Measurements from ENCODE around the gene RARA. TPM values are rescaled to one million over a fixed set of nuclear protein-coding genes. Genes with fewer than 3 reads are reported as not detected.
A peak's percentile ranks its signal among the peaks of the same experiment; 100 is the strongest.
"Not testable (repeated sequence)": the region's sequence is repeated elsewhere in the genome, so short reads cannot be mapped to it uniquely, and the experiment has no call there.

Gene RARA
- total RNA-seq, 4 donors from 2014 or later = 18.5 to 41.8 (median 28.5) TPM

DNA sequence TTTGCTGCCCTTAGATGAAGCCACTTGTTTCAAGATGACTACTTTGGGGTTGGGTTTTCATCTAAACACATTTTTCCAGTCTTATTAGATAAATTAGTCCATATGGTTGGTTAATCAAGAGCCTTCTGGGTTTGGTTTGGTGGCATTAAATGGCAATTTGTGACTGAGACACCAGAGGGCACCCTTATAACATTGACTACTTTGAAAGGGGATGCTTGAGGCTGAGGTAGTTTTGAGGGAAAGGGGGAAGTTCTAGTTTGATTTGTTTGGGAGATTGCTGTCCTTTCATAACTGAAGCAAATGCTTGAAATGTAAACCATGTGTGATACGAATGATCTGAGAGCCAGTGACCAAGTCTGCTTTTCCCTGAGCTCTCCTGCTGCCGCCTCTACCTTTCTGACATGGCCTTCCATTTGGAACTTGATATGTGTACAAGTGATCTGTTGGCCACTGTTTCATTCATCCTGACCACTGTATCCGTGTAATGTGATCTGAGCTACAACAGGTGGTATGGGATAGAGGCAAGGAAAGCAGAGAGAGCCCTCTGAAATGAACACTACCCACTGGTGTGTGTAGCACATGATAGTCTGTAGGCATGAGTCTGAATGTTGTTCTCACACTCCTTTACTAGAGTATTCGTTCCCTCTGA is 5.8 kb upstream of the RARA start:
- H3K4me1 ChIP-seq = peaks cover 10 to 59% (median 25%) of the 10 kb centered on the region in 3 donors
- WGBS, 2 donors (ENCODE audit: low coverage in 1 of 2) = 18 to 20% methylated on average over 3 to 4 of the region's 4 CpGs
- H3K36me3 ChIP-seq = no peaks in the 10 kb centered on the region
- H3K27me3 ChIP-seq = no peaks in the 10 kb centered on the region
- no peaks in the 10 kb centered on the region for H3K9me3 ChIP-seq
- peak overlapping the region in 3 of 4 donors; percentile 14 to 42 (median 16) for H3K27ac ChIP-seq
- H3K4me3 ChIP-seq = no peak overlapping the region
- ATAC-seq = peak; percentile 39
- no peak for TF ChIP-seq EP300 (IDR thresholded peaks at IDR 0.05)
- TF ChIP-seq, protein P1, sequence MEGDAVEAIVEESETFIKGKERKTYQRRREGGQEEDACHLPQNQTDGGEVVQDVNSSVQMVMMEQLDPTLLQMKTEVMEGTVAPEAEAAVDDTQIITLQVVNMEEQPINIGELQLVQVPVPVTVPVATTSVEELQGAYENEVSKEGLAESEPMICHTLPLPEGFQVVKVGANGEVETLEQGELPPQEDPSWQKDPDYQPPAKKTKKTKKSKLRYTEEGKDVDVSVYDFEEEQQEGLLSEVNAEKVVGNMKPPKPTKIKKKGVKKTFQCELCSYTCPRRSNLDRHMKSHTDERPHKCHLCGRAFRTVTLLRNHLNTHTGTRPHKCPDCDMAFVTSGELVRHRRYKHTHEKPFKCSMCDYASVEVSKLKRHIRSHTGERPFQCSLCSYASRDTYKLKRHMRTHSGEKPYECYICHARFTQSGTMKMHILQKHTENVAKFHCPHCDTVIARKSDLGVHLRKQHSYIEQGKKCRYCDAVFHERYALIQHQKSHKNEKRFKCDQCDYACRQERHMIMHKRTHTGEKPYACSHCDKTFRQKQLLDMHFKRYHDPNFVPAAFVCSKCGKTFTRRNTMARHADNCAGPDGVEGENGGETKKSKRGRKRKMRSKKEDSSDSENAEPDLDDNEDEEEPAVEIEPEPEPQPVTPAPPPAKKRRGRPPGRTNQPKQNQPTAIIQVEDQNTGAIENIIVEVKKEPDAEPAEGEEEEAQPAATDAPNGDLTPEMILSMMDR (IDR thresholded peaks at IDR 0.05) = peak in 3 of 4 experiments; percentile 79 to 91 (median 82)

DNA sequence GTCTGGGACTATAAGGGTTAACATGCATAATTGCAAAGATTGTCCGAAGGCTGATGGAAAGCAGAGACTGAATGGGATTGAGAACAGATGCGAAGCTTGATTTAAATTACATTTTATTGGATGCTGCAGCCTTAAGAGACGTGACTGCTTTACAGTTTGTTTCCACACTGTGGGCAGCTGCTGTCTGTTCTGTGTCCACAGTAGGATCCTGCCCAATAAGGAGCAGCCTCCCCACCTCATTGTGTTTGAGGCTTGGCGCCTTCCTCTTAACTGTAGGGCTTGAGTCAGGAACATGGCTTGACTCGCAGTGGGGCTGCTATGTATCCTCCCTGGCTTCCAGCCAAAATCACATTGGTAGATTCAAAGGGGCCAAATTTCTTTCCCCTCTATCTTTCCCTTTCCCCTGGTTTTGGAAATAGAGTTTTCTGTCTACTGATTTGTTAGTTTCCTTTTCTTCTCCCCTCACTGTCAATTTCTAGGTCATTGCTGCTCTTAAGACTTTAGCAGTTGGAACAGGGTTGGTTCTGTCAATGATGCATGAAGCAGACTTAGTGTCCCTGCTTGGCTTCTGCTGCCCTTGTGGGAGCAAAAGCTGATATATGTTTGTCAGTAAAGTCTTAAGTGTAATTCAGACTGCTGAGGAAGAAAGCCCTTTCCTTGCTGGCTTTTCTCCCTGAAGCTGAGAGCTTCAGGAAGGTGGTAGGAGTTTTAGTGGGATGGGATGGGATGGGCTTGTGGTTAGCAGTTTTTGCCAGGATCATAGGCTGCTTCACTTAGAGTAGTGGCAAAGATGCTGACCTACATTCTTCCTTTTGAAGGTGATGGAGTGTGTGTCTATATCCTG is 5.0 kb upstream of the RARA start:
- Histone ChIP-seq H3K4me1 (peaks cover 10 to 59% (median 32%) of the 10 kb centered on the region in 3 donors), H3K4me3 (no peak overlapping the region), H3K36me3 (no peaks in the 10 kb centered on the region), H3K27ac (peak overlapping the region in 3 of 4 donors; percentile 14 to 26 (median 16)), H3K27me3 (no peaks in the 10 kb centered on the region), H3K9me3 (no peaks in the 10 kb centered on the region)
- ATAC-seq = no peak
- WGBS, 2 donors (ENCODE audit: low coverage in 1 of 2) = 8 to 17% methylated on average over 3 to 5 of the region's 5 CpGs
- no peak for TF ChIP-seq EP300 (IDR thresholded peaks at IDR 0.05)
- peak; percentile 4 for TF ChIP-seq POLR2AphosphoS5 (IDR thresholded peaks at IDR 0.05)

DNA sequence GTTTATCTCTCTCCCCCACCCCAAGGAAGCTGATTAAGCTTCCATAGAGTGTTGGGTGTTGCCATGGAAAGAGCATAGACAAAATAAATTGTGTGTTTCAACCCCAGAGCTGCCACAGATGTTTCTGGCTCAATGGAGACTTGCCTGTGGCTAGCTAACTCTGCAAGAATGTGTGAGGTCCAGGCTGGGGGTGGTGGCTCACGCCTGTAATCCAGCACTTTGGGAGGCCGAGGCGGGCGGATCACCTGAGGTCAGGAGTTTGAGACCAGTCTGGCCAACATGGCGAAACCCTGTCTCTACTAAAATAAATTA is 4.5 kb upstream of the RARA start:
- H3K9me3 ChIP-seq, H3K36me3 ChIP-seq, H3K4me3 ChIP-seq, H3K27me3 ChIP-seq, ATAC-seq: not testable (repeated sequence)
- no CpG with 5 or more reads among the region's 5 CpGs for WGBS, 2 donors (ENCODE audit: low coverage in 1 of 2)
- H3K27ac ChIP-seq = peak overlapping the region in 3 of 4 donors; percentile 14 to 26 (median 16)
- peaks cover 10 to 59% (median 37%) of the 10 kb centered on the region in 3 donors for H3K4me1 ChIP-seq

DNA sequence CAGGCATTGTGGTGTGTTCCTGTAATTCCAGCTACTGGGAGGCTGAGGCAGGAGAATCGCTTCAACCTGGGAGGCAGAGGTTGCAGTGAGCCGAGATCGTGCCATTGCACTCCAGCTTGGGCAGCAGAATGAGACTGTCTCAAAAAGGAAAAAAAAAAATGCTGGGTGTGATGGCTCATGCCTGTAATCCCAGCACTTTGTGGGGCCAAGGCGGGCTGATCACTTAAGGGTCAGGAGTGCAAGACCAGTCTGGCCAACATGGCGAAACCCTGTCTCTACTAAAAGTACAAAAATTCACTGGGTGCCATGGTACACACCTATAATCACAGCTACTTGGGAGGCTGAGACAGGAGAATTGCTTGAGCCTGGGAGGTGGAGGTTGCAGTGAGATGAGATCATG is 4.1 kb upstream of the RARA start:
- Histone ChIP-seq H3K27ac (peak overlapping the region in 2 of 4 donors; percentile 14 to 16), H3K4me1 (peaks cover 11 to 59% (median 37%) of the 10 kb centered on the region in 3 donors)
- 83 to 100% methylated on average over 2 of the region's 5 CpGs for WGBS, 2 donors (ENCODE audit: low coverage in 1 of 2)

DNA sequence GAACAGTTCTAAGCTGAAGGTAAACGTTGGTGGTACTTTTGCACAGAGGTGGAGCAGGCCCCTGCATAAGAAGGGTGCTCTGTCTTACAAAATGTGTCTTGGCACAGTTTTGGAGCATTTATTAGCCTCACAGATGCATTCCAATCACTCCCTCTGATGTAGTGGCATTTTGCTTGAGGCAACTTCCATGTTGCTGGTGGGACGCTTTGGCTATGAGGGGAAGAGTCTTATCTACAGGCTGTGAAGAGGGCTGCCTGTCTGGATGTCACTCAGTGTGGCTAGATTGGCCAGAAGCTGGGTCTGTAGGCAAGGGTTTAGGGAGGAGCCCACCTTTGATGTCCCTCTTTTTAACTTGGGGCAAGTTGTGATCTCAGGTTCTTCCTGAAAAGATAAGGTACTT is 2.6 kb upstream of the RARA start:
- 43 to 75% methylated on average over 1 of the region's 2 CpGs for WGBS, 2 donors (ENCODE audit: low coverage in 1 of 2)
- no peak for TF ChIP-seq EP300 (IDR thresholded peaks at IDR 0.05)
- no peak for TF ChIP-seq POLR2AphosphoS5 (IDR thresholded peaks at IDR 0.05)
- TF ChIP-seq POLR2A (IDR thresholded peaks at IDR 0.05) = no peak
- TF ChIP-seq, protein P1 (IDR thresholded peaks at IDR 0.05) = no peak
- H3K27me3 ChIP-seq = no peaks in the 10 kb centered on the region
- H3K27ac ChIP-seq = peak overlapping the region in 3 of 4 donors; percentile 61 to 97 (median 91)
- H3K36me3 ChIP-seq = no peaks in the 10 kb centered on the region
- ATAC-seq = no peak
- no peak overlapping the region for H3K4me3 ChIP-seq
- no peaks in the 10 kb centered on the region for H3K9me3 ChIP-seq
- H3K4me1 ChIP-seq = peaks cover 20 to 70% (median 52%) of the 10 kb centered on the region in 3 donors

More for the DNA sequence above, 4.1 kb upstream of the RARA start:
- H3K4me3 ChIP-seq, H3K9me3 ChIP-seq, ATAC-seq, H3K36me3 ChIP-seq, H3K27me3 ChIP-seq: not testable (repeated sequence)

DNA sequence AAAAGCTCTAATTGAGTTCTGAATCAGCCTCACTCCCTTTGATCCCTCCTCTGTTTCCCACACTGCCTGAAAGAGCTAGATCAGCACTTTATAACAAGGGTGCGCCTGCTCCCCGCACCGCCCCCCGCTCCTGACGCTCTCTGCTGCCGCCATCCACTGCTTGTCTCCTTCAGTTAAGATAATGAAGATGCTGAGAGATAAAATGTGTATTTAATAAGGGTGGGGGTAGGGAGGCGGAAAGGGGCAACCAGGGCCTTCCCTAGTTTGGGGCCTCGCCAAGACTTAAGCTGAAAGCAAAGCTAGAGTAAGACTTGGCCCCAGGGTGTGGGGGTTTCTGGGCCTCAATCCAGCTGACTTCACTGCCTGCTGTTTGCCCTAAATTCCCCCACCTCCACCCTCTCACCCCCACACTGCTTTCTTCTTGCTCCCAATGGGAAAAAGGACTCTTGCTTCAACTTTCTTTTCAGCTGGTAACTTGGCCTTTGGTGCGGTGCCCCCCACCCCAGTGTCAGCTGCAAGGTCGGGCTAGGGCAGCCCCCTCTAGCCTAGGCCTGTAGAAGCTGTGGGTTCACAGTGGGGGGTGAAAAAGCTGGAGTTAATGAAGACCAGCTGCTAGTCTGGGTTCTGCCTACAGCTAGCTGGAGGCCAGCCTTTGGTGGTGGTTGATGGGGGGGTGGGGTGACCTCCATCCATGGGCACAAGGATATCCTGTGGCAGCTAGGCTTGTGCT is 1.8 kb upstream of the RARA start:
- no peak for ATAC-seq
- Histone ChIP-seq H3K27me3 (no peaks in the 10 kb centered on the region), H3K4me1 (peaks cover 28 to 78% (median 60%) of the 10 kb centered on the region in 3 donors), H3K36me3 (no peaks in the 10 kb centered on the region), H3K4me3 (no peak overlapping the region), H3K9me3 (no peaks in the 10 kb centered on the region), H3K27ac (peak overlapping the region in 3 of 4 donors; percentile 61 to 97 (median 91))
- 0% methylated on average over 1 of the region's 10 CpGs; no CpG with 5 or more reads in 1 of the 2 donors for WGBS, 2 donors (ENCODE audit: low coverage in 1 of 2)
- TF ChIP-seq EP300 (IDR thresholded peaks at IDR 0.05) (no peak), POLR2A (IDR thresholded peaks at IDR 0.05) (no peak), POLR2AphosphoS5 (IDR thresholded peaks at IDR 0.05) (no peak)
- TF ChIP-seq, protein P1 (IDR thresholded peaks at IDR 0.05) = no peak

Measured in gastroesophageal sphincter (tissue), 4 donors.